AG08395 (cell line): Measurements from ENCODE around the gene GARS1.
"Not testable (repeated sequence)": the region's sequence is repeated elsewhere in the genome, so short reads cannot be mapped to it uniquely, and the experiment has no call there.

Experiments used
- DNase-seq: peaks from one replicate; pipeline ENCODE4 v3.0.0; 2012; ENCODE audit warnings: mixed read lengths, low spot score

The GARS1 gene

GRCh38 chr7:30594540-30595435 lies at the start of gene GARS1:
TSS of gene GARS1 (plus strand) at chr7:30594878. CDS start at chr7:30594922, 44 bp downstream.
- DNase-seq: peak; percentile 92

- DNase-seq: no peak
Measured at GRCh38 chr7:30545791-30546555, 48.7 kb upstream of the GARS1 start.

DNA sequence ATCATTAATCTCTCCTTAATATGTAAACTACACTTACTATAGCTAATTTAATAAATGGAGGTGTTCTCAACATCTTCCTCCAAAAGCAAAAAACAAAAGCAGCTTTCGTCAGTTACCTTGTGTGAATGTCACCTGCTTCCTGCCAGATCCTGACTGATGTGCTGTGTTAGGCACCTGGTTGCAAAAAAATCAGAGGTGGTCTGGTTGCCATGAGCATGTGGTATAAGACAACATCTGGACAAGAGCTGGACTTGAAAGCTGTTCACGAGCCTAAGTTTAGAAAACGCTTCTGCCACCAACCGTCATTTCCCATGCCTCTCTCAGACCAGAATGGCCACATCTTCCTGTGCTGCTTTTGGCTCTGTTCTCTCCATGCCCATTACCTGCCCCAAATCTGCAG lies 48.1 kb upstream of the GARS1 start:
- DNase-seq: no peak

GRCh38 chr7:30548845-30549244 lies 45.8 kb upstream of the GARS1 start:
- DNase-seq: peak; percentile 87

GRCh38 chr7:30549931-30550493 lies 44.7 kb upstream of the GARS1 start:
- DNase-seq: no peak

DNA sequence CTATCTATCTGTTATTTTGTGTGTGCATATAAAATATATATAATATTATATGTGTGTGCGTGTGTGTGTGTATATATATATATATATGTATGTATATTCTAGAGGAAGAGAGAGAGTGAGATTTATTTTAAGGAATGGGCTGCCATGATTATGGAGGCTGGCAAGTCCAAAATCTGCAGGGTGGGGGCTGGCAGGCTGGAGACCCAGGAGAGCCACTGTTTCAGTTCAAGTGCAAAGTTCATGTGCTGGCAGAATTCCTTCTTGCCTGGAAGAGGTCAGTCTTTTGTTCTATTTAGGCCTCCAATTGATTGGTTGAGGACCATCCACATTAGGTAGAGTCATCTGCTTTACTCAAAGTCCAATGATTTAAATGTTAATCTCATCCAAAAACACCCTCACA lies 42.3 kb upstream of the GARS1 start:
- no peak for DNase-seq

GRCh38 chr7:30553141-30553540 lies 41.5 kb upstream of the GARS1 start:
- DNase-seq: no peak

DNA sequence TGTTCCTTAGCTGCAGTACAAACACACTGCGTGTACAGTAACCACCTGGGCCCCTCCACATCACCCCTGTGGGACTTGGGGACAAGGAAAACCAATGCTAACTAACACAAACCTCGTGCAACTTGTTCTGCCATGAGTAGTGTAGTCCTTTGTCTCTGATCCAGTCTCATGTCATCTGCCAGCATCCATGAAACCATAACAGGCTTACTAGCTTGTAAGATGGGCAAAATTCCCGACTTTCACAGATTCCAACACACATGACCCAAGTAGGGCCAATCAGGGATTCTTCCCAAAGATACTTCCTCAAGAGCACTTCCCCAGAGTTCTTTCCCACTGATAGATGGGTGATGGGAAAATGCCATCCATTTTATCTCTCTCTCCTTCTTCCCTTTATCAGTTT lies 41.1 kb upstream of the GARS1 start:
- no peak for DNase-seq

DNA sequence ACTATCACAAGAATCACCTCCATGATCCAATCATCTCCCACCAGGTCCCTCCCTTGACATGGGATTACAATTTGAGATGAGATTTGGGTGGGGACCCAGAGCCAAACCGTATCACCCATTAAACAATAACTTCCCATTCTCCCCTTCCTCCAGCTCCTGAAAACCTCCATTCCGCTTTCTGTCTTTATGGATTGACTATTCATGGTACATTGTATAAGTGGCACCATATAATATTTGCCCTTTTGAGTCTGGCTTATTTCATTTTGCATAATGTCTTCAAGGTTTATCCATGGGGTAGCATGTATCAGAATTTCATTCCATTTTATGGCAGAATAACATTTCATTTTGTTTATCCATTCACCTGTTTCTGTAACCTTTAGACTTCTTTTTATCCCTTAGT lies 39.2 kb upstream of the GARS1 start:
- no peak for DNase-seq

DNA sequence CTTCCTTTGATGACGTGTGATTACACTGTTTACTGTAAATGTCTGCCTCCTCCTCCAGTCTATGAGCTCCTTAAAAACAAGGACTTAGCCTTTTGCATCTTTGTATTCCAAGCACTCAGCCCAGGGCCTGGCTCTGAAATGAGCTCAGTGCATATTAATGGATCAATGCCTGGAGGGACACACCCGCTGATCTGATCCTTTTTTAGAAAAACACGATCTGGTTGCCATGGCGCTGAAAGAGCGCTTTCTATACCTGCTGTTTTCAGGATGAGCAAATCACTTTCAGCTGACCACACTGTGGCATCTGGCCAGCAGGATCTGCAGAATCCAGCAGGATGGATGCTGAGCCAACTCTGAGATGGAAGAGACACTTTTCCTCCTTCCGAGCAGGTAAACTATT lies 37.8 kb upstream of the GARS1 start:
- no peak for DNase-seq

GRCh38 chr7:30557245-30557644 lies 37.4 kb upstream of the GARS1 start:
- no peak for DNase-seq

DNA sequence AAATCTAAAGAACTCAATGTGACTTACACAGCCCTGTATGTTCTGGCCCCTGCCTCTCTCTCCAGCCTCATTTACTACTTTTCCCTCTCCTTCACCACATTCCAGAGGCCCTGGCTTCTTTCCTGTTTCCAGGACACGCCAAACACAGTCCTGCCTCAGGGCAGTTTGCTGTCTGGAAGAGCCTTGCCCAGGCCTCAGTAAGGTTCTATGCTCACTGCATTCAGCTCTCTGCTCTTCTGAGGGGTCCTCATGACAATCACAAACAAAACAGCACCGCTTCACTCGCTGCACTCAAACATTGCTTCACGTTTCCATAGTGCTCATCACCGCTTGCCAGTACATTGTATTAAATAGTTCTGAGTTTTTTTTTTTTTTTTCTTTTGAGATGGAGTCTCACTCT lies 35.1 kb upstream of the GARS1 start:
- peak; percentile 22 for DNase-seq

DNA sequence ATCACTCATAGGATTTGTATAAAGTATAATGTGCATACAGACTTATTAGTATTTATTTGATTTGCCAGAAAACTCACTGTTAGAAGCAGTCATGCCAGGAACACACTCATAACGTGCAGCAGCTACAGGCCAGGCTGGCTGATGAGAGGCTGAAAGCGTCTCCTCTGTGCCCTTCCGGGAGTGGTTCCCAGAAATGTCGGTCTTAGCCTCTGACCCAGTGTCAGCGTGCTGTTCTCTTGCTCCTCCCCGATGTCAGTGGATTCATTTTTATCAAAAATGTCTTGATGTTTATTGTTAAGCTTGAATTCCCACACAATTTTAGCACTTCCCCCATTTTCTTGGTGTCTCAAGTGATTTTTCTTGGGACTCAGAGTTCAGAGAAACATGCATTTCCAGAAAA lies 33.3 kb upstream of the GARS1 start:
- DNase-seq: no peak

DNA sequence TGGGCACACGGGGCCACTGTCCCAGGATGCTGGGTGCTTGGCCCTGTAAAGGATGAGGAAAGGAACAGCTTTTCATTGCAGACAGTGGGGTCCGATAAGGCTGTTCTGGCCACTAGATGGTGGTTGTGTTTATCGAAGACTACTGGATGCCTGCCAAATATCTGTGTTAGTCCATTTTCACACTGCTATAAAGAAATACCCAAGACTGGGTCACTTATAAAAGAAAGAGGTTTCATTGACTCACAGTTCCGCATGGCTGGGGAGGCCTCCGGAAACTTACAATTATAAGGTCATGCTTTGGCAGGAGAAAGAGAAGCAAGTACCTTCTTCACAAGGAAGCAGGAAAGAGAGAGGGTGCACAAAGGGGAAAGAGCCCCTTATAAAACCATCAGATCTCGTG lies 32.2 kb upstream of the GARS1 start:
- DNase-seq: no peak

GRCh38 chr7:30562909-30563308 lies 31.8 kb upstream of the GARS1 start:
- no peak for DNase-seq

DNA sequence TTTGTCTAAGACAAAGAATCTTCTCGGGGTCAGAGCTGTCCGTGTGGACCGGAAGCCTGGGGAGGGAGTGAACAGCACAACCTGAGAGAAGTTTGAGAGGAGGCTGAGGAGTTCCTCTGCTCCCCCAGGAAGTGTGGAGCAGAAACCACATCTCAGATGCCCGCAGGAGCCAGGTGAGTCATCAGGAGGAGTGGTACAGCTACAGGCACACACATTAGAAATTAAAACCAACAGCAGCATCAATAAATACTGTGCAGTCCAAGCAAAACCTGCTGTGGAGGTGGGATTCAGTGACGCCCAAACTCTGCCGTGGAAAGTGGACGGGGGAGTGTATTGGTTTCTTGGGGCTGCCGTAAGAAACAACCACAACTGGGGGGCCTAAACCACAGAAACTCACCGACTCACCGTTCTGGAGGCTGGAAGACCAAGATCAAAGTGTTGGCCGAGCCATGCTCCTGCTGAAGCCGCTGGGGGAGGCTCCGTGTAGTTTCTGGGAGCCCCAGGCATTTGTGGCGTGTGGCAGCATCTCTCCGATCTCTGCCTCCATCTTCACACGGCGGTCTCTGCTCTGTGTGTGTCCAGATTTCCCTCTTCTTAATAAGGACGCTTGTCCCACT lies 31.2 kb upstream of the GARS1 start:
- no peak for DNase-seq

DNA sequence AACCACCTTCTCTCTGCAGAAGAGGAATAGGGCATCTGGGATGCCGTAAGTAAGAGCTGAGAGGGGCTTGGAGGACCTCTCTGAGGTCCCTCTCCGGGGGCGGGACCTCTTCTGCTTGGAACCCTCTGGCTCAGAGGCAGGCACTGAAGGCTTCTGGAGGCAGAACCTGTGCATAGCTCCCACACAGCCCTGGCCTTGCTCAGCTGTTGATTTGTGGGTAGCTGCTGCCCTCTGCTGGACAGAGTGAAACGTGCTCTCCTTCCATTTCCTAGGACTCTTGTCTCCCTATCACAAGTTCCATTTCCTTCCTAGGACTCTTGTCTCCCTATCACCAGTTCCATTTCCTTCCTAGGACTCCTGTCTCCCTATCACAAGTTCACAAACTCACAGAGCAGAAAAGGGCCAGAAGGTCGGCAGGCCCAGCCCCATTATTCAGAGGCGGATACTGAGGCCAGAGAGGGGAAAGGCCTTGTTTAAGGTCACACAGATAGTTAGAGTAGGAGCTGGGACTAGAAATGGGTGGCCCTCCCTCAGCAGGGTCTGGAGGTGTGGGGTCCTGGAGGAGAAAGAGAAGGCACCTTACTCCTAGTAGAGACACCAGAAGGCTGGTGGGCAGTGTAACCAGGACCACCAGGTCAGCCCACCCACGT lies 30.3 kb upstream of the GARS1 start:
- DNase-seq: peak; percentile 85

DNA sequence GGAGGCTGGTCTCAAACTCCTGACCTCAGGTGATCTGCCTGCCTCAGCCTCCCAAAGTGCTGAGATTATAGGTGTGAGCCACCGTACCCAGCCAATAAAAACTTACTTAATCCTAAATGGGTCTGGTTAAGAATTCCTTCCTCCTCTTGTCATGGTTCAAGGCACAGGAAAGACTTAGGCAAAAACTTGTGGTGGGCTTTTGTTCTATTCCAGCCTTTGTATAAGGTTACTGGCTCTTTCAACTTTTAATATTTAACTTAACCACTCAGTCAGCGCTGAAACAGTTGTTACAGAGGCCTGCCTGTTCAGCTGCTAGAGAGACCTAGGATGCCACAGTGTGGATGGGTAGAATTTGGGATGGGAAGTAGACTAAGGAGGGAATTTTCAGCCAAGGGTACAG lies 28.1 kb upstream of the GARS1 start:
- no peak for DNase-seq

DNA sequence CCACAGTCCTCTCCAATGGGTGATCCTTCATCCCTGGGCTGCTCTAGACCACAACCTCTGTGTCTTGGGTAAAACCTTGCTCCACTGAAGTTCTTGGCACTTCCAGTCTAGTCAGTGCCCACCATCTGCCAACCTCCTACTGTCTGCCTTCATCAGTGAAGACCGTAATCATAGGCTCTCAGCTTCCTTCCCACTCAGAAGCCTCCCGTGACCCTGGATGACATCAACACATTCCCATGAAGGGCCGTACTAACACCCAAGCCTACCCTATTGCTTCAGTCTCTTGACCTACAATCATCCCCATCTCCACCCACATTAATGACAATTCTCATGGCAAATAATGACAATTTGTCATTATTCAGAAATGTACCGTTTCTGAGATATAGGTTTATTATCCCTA lies 27.6 kb upstream of the GARS1 start:
- DNase-seq: no peak

- DNase-seq: not testable (repeated sequence)
Measured at GRCh38 chr7:30570238-30570637, 24.4 kb upstream of the GARS1 start.

- DNase-seq: no peak
Measured at GRCh38 chr7:30572212-30572841, 22.4 kb upstream of the GARS1 start.

DNA sequence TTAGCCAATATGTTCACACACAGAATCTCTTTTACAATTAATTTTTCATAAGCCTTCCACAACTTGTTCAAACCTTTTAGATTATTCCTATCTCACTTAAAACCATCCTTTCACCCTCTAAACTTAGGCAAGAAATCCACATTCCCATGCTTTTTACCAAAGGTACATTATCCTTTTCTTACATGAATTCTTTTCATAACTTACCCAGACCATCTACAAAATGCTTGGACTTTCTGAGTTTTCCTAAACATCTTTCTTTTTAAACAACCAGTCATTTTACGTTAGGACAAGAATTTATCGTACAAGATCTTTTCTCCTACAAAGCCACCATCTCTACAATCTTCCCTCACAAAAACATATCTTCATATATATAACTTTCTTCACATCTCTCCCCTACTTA lies 18.8 kb upstream of the GARS1 start:
- DNase-seq: no peak
